ENCODE results near the gene OVCH2. TPM values are rescaled to one million over a fixed set of nuclear protein-coding genes. Genes with fewer than 3 reads are reported as not detected.
"Not testable (repeated sequence)": the region's sequence is repeated elsewhere in the genome, so short reads cannot be mapped to it uniquely, and the experiment has no call there.

OVCH2 gene
- total and polyA plus RNA-seq, 10 of the 15 experiments (the other 5 are each of a cell fraction or from before 2014, with no cell fraction given), result not detected

DNA sequence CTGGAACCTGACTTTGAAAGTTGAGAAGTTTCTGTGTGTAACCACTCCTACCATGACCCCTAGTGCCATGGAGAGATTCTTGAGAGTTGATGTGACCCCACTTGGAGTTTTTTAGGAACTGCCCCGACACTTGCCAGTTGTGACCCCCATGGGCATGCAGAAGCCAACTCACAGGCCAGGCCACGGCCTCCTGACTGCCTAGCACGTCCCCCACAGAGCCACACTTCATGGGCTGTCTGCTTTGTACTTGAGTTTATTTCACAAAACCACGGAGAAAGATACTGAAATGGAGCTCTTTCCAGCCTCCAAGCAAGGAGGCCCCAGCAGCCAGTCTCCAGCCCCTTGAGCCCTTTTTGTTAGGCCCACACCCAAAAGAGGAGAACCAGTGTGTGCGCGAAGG, 41.4 kb downstream of the OVCH2 start (continued):
- TF ChIP-seq ZBTB40 (IDR thresholded peaks at IDR 0.05; ENCODE audit: borderline replicate concordance), result no peak
- TF ChIP-seq MEF2B (IDR thresholded peaks at IDR 0.05; ENCODE audit: partially characterized antibody, poor library complexity, severe bottlenecking), result no peak
- no peak for TF ChIP-seq MLLT1 (IDR thresholded peaks at IDR 0.05)

DNA sequence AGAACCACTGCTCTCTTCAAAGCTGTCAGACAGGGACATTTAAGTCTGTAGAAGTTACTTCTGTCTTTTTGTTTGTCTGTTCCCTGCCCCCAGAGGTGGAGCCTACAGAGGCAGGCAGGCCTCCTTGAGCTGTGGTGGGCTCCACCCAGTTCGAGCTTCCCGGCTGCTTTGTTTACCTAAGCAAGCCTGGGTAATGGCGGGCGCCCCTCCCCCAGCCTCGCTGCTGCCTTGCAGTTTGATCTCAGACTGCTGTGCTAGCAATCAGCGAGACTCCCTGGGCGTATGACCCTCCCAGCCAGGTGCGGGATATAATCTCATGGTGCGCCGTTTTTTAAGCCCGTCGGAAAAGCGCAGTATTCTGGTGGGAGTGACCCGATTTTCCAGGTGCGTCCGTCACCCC, 42.7 kb downstream of the OVCH2 start:
- H3K4me1 ChIP-seq (ENCODE audit: control insufficient read depth, insufficient read depth, low read length); H3K9ac ChIP-seq (ENCODE audit: control insufficient read depth, insufficient read depth, low read length); H3K4me2 ChIP-seq (ENCODE audit: control insufficient read depth, insufficient read depth); H3K9me3 ChIP-seq (replicated peaks; ENCODE audit: control insufficient read depth, insufficient read depth, low read length); intact Hi-C loops (cut with micrococcal nuclease; ENCODE audit: unreplicated experiment); H2AFZ ChIP-seq (ENCODE audit: control insufficient read depth, low read depth, low read length); CTCF ChIA-PET; SMC1A ChIA-PET (ENCODE audit: uncharacterized antibody, unreplicated experiment); H4K20me1 ChIP-seq (ENCODE audit: control insufficient read depth, insufficient read depth); DNase-seq (ENCODE audit: low read depth, low spot score); in situ Hi-C loops (cut with MboI); H3K4me3 ChIP-seq; FAIRE-seq; POLR2A ChIA-PET; ATAC-seq; H3K27me3 ChIP-seq (replicated peaks in 1 of 2; ENCODE audit: control insufficient read depth in 2 of 2, insufficient read depth in 2 of 2, low read length in 1 of 2); RAD21 ChIA-PET (ENCODE audit: unreplicated experiment); H3K27ac ChIP-seq (ENCODE audit: control insufficient read depth, insufficient read depth); BruUV-seq (replicated peaks); H3K79me2 ChIP-seq (ENCODE audit: control insufficient read depth, insufficient read depth, low read length): not testable (repeated sequence)
- peaks cover 1 to 13% of the 10 kb centered on the region in 2 experiments; a peak in 3 of 4 replicates for H3K36me3 ChIP-seq (ENCODE audit: control insufficient read depth in 2 of 2, insufficient read depth in 2 of 2, low read length in 1 of 2)
- 79% methylated on average over 12 of the region's 16 CpGs for WGBS (ENCODE audit: insufficient coverage, insufficient replicate concordance, low lambda C conversion rate, missing lambda C conversion rate)
